GM18505 (cell line): Measurements from ENCODE around the gene DIAPH2.
"Not testable (repeated sequence)": the region's sequence is repeated elsewhere in the genome, so short reads cannot be mapped to it uniquely, and the experiment has no call there.

Experiments
- ATAC-seq: cut with Tn5 transposase; IDR thresholded peaks from one replicate; pipeline ENCODE4 v1.9.1; 2021; ENCODE audit not compliant: unreplicated experiment
- POLR2A ChIP-seq: IDR thresholded peaks from 4 replicates; pipeline ENCODE4 v1.6.1; 2011; ENCODE audit warnings: borderline replicate concordance; ENCODE audit not compliant: insufficient read depth, insufficient read length; ENCODE audit errors: extremely low read depth

Gene DIAPH2

DNA sequence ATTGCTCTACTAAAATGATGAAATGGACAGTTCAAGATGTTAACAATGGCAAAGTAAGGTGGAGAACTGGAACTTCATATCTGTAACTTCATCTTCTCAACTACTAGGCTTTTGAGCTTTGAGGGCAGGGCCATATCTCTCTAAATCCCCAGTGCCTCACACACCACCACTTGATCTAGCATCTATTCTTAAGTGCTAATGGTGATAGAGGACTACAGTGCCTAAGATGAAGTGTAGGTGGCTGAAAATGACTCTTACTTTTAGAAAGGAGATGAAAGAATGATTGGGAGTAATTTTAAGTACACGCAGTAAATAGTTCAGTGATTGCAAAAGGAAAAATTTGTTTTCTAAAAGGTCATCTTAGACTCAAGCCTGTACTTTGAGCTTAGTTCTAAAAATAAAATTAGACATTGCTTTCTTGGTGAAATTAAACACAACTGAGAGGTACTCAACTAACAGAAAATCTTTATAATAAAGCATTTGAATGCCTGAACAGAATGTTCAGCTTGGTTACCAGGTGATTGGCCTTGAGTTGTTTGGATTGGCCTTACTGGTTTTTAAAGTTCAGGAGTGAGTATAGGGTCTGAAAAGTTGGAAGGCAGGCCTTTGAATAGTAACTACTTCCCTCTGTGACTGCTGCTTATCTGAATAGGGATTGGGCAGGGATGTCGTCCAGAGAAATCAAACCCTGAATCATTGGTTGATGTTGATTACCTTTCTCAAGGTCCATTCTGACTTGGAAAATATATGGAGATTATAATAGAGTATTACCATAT is 45.4 kb downstream of the DIAPH2 start:
- TF ChIP-seq POLR2A = no peak
- no peak for ATAC-seq

DNA sequence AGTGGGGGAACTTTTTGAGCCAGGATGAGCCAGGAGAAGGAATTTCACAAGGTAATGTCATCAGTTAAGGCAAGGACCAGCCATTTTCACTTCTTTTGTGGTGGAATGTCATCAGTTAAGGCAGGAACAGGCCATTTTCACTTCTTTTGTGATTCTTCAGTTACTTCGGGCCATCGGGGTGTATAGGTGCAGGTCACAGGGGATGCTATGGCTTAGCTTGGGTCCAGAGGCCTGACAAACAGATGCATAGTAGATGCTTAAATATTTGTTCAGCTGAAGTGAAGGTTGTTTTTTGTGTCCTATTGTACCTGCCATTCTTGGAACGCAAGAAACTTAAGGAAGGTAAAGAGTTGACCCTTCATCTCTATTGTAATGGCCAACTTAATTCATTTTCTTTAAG is 46.4 kb downstream of the DIAPH2 start:
- ATAC-seq = not testable (repeated sequence)

DNA sequence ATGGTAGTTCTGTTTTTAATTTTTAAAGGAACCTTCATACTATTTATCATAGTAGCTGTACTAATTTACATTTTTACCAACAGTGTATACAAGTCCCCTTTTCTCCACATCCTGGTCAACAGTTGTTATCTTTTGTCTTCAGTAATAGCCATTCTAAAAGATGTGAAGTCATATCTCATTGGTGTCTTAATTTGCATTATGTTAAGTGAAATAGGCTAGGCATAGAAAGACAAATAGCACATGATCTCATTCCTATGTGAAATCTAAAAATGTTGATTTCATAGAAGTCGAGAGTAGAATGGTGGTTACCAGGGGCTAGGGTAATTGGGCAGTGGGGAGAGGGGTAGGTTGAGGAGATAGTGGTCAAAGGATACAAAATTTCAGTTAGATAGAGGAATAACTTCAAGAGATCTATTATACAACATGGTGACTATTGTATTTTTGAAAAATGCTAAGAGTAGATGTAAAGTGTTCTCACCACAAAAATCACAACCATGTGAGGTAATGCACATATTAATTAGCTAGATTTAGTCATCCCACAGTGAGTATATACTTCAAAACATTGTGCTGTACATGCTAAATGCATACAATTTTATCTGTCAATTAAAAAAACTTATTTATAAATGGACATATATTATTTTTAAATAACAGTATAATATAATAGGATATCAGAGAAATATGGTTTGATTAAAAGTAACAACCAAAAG is 58.9 kb downstream of the DIAPH2 start:
- TF ChIP-seq POLR2A = no peak
- ATAC-seq = no peak

DNA sequence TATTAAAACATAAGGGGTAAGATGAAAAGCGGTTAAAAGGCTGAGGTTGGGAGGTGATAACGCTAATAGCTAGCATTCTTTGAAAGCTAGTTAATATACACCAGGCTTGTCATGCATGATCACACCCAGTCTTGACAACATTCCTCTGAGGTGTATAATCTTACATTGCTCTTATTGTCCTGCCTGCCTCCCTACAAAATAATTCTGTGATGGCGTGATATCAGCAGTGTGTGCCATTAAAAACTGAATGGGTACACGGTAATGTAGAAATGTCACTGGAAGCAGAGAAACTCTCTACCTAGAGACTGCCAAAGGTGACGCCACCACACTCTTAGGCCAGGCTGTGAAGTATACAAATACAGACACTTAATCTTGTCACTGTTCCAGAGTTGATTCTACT is 68.1 kb downstream of the DIAPH2 start:
- ATAC-seq = no peak
- no peak for TF ChIP-seq POLR2A

DNA sequence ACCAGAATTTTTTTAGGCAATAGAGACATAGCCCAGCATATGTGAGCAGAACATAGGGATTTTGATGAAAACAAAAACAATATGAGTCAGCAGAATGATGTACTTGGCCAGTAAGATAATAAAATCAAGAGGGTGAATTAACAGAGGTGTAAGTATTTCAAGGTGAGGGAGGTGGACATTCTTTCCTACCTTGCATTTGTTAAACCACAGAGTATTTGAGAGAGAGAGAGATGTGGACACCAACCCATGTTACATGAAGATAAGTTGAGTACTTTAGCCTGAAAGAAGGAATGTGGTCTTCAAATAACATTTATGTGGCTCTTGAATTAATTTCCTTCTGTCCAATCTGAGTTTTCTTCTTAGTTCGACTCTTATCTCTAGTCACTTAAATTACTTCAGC is 68.6 kb downstream of the DIAPH2 start:
- ATAC-seq = no peak
- TF ChIP-seq POLR2A = no peak

DNA sequence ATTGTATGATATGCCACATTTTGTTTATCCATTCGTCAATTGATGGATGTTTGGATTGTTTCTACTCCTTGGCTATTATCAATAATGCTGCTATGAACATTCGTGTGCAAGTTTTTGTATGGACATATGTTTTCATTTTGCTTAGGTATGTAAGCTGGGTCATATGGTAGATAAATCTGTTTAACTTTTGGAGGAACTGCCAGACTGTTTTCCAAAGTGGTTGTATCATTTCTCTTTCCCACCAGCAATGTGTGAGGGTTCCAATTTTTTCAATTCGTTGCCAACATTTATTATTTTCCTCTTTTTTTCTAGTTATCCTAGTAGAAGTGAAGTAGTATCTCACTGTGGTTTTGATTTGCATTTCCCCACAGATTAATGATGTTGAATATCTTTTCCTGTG is 71.8 kb downstream of the DIAPH2 start:
- ATAC-seq = no peak

DNA sequence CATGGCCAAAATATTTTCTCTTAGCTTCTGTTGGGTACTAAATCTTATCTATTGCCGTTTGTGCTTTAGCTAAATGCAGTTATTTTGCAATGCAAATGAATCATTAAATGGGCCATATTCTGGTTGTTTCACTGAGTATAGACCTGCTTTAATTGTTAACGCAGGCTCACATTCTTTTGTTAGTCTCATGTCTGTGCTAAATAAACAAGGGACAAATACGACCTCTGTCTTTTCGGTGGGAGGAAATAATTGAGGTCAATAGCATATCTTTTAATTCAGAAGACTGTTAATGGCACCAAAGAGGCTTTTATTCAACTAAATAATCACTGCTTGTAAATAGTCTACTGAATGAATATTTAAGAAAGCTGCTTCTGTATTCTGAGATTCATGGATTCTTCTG is 76.9 kb downstream of the DIAPH2 start:
- no peak for ATAC-seq

More for the DNA sequence above, 71.8 kb downstream of the DIAPH2 start:
- TF ChIP-seq POLR2A = no peak

DNA sequence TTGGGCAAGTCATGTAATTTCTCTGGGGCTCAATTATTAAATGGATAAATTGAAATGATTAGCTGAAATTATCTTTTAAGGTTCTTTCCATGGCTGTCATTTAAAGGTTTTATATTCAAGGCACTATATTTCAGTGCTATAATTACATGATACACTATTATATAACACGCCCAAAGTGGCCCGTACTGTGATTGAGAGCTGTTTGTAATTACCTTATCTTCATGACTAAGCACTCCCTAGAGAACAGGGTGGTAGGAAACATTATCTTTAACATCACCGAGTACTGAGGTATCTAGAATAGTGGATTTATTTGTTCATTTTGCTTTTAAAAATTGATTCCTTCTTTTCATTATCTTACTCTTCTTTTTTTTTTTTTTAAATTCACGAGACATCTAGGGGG is 79.0 kb downstream of the DIAPH2 start:
- ATAC-seq = no peak

More for the DNA sequence above, 76.9 kb downstream of the DIAPH2 start:
- TF ChIP-seq POLR2A = no peak

DNA sequence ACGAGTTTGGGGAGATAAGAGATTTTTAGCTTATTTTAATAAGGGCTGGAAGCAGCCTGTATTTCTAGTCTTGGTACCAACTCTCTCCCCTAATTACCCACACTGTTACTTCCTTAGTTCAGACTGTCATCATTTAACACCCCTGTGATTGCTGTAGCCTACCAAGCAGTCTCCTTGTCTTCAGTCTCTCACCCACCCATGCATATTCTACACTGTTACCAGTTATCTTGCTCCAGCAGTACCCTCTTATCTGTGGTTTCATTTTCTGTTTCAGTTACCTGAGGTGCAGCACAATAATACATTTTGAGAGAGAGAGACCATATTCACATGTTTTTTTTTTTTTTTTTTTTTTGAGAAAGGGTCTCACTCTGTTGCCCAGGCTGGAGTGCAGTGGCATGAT is 80.2 kb downstream of the DIAPH2 start:
- ATAC-seq = peak; percentile 78
- TF ChIP-seq POLR2A = no peak

More for the DNA sequence above, 79.0 kb downstream of the DIAPH2 start:
- no peak for TF ChIP-seq POLR2A

DNA sequence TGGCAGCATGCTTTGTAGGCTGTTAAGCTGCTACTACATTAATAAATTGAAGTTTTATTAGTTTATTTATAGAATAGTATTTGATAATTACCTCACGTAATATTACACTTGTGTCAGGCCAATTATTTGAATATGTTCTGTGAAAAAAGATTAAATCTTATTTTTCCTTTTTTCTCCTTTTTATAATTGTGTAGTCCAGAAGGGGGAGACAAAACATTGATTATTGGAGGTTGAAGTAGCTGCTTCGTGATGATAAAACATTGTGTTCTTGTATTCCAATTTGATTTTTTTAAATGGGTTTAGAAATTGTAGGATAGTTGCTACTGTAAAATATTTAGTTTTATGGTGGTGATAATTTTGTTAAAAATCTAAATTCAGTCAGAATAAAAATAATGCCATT is 85.7 kb downstream of the DIAPH2 start:
- no peak for TF ChIP-seq POLR2A
- ATAC-seq = no peak

DNA sequence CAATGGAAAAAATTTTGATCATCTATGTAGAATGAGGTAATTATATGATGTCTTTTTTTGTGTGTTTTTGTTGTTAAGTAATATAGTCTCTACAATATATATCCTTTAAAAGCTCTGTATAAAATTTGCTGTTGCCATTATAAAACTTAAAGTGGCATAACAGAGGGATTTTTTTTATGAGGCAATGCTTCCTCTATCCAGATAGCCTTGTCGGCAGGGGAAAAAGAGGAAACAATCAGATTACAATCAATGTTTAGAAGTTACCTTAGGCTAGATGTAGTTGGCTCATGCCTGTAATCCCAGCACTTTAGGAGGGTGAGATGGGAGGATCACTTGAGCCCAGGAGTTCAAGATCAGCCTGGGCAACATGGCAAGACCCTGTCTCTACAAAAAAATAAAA is 86.8 kb downstream of the DIAPH2 start:
- ATAC-seq = no peak

DNA sequence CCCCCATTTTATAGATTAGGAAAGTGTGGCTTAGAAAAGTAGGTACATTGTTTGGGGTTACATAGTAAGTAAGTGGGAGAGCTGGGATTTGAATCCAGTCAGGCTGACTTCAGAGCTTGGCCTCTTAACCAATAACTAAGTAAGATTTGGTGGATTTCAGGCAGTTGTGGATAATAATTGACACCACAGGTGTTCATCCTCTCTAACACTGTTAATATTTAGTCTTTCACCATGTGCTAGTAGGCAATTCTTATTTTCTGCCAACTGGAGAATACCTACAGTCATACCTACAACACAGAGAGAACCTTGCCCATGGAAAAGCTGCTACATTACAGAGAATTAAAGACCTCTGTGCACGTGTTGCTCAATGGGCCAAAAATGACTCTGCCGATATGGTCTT is 89.5 kb downstream of the DIAPH2 start:
- no peak for ATAC-seq

More for the DNA sequence above, 86.8 kb downstream of the DIAPH2 start:
- no peak for TF ChIP-seq POLR2A

DNA sequence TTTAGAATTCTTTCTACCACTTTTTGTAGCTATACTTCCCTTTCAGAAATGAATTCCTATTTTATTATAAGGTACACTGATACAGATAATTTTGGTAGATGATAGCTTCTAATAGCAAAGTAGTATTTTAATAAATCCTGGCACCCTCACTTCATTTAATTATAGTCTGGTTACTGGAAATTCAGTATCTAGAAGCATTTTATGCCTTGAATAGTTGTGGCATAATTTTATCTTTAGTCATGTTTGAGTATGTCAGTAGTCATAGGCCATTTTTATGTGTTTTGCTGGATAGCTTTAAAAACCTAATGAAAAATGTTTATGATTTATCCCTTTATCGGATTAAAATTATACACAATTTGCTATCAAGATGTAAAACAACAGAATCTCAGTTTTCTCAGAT is 92.3 kb downstream of the DIAPH2 start:
- no peak for TF ChIP-seq POLR2A
- ATAC-seq = no peak

More for the DNA sequence above, 89.5 kb downstream of the DIAPH2 start:
- no peak for TF ChIP-seq POLR2A

DNA sequence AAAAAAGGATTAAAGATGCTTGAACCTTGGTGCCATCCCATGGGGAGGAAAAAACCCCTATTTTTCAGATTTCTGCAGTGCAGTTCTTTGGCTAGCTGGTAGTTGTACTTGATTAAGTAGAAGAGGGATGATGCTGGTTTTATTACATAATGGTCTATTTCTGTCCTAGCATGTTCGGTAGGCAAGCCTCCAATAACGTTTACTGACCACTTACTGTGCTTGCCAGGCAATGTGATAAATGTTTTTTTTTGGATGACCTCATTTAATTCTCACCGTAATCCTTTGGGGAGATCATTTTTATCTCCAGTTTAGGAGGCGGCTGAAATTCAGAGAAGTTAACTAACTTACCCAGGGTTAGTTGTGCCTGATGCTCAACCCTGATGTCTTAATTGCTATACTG is 106.9 kb downstream of the DIAPH2 start:
- no peak for TF ChIP-seq POLR2A
- ATAC-seq = no peak
